GM19438 (cell line): Measurements from ENCODE around the gene YPEL3.
"Not testable (repeated sequence)": the region's sequence is repeated elsewhere in the genome, so short reads cannot be mapped to it uniquely, and the experiment has no call there.

Source experiments
- ATAC-seq: cut with Tn5 transposase; IDR thresholded peaks from one replicate; pipeline ENCODE4 v1.9.1; 2021; ENCODE audit warnings: low read depth; ENCODE audit not compliant: unreplicated experiment

Gene YPEL3

GRCh38 chr16:30096105-30096861 is at the start of gene YPEL3:
Gene YPEL3 (minus strand): TSS chr16:30096213. CDS start chr16:30095482, 731 bp downstream.
- peak; percentile 39 for ATAC-seq

- no peak for ATAC-seq
Measured at GRCh38 chr16:30145657-30146056, 49.6 kb upstream of the YPEL3 start.

GRCh38 chr16:30144917-30145316 is 48.9 kb upstream of the YPEL3 start:
- no peak for ATAC-seq

- no peak for ATAC-seq
Measured at GRCh38 chr16:30144017-30144416, 48.0 kb upstream of the YPEL3 start.

- no peak for ATAC-seq
Measured at GRCh38 chr16:30143347-30143702, 47.3 kb upstream of the YPEL3 start.

GRCh38 chr16:30142672-30143346 is 46.8 kb upstream of the YPEL3 start:
- no peak for ATAC-seq

- no peak for ATAC-seq
Measured at GRCh38 chr16:30141750-30142149, 45.7 kb upstream of the YPEL3 start.

GRCh38 chr16:30139583-30140481 is 43.8 kb upstream of the YPEL3 start:
- no peak for ATAC-seq

GRCh38 chr16:30137897-30138296 is 41.9 kb upstream of the YPEL3 start:
- ATAC-seq = no peak

GRCh38 chr16:30136971-30137605 is 41.1 kb upstream of the YPEL3 start:
- ATAC-seq = no peak

GRCh38 chr16:30132591-30132990 is 36.6 kb upstream of the YPEL3 start:
- ATAC-seq = no peak

GRCh38 chr16:30131869-30132475 is 36.0 kb upstream of the YPEL3 start:
- no peak for ATAC-seq

- ATAC-seq = no peak
Measured at GRCh38 chr16:30127993-30128392, 32.0 kb upstream of the YPEL3 start.

- not testable (repeated sequence) for ATAC-seq
Measured at GRCh38 chr16:30125690-30126089, 29.7 kb upstream of the YPEL3 start.

GRCh38 chr16:30124985-30125379 is 29.0 kb upstream of the YPEL3 start:
- no peak for ATAC-seq

GRCh38 chr16:30122604-30123160 is 26.7 kb upstream of the YPEL3 start:
- ATAC-seq = no peak

GRCh38 chr16:30121741-30122571 is 25.9 kb upstream of the YPEL3 start:
- no peak for ATAC-seq

GRCh38 chr16:30120340-30121105 is 24.5 kb upstream of the YPEL3 start:
- no peak for ATAC-seq
